ENCODE data around the gene EVPLL.
"Not testable (repeated sequence)": the region's sequence is repeated elsewhere in the genome, so short reads cannot be mapped to it uniquely, and the experiment has no call there.

EVPLL gene

GRCh38 chr17:18423015-18423414 lies 45.4 kb downstream of the EVPLL start:
- DNase-seq (ENCODE audit: low read depth in 1 of 2, low spot score in 1 of 2) = not testable (repeated sequence)

- DNase-seq (ENCODE audit: low read depth in 1 of 2, low spot score in 1 of 2) = not testable (repeated sequence)
Measured at GRCh38 chr17:18425593-18425992, 48.0 kb downstream of the EVPLL start.

- not testable (repeated sequence) for DNase-seq (ENCODE audit: low read depth in 1 of 2, low spot score in 1 of 2)
Measured at GRCh38 chr17:18426639-18427038, 49.1 kb downstream of the EVPLL start.

- DNase-seq (ENCODE audit: low read depth in 1 of 2, low spot score in 1 of 2) = not testable (repeated sequence)
Measured at GRCh38 chr17:18432206-18432605, 54.6 kb downstream of the EVPLL start.

All from activated T-helper 1 cell treated with anti-CD3 and anti-CD28 coated beads, Interleukin-2, amount 50 U/mL, for 16 hours (primary cell).